Stimulated activated CD8-positive, alpha-beta memory T cell treated with anti-CD3 and anti-CD28 coated beads, Interleukin-4, amount 100 ng/mL, for 1 hour (primary cell): Measurements from ENCODE around the gene ETV4.
"Not testable (repeated sequence)": the region's sequence is repeated elsewhere in the genome, so short reads cannot be mapped to it uniquely, and the experiment has no call there.

Source experiments
- DNase-seq, 2 donors: peaks; one replicate each; pipeline ENCODE4 v3.0.0-alpha.2; 2020; ENCODE audit warnings: low read depth in 2 of 2, low spot score in 1 of 2

ETV4 gene

DNA sequence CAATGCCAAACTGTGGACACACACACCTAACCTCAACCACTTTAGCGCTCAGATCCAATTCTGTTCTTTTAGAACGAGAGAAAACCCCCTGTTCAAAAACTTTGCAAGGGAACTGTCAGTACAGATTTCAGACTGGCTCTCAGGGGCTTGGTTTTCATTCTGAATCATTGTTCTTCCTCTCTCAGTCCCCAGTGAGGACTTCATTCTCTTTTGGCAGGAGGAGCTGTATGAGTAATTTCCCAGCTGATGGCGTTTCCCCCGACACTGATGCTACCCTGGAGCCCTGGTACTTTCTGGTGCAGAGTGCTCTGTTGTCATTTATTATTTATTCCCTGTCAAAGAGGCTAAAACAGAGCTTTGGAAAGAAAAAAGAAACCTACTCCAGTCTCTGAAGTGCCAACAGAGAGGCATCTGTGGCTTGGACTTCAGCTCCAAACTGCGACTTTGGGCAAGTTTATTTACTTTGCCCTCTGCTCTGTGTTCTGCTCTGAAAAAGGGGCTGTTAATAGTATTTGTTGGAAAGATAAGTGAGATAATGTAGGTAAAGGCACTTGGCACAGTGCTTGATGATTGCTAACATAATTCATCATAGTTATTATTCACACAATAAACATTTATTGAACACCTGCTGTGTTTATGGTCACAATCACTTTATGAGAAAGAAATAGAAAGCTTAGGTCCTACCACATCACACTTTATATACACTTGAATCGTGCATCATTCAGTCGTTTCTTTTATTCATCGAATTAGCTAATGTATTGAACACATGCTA is 28.3 kb downstream of the ETV4 start:
- no peak for DNase-seq

DNA sequence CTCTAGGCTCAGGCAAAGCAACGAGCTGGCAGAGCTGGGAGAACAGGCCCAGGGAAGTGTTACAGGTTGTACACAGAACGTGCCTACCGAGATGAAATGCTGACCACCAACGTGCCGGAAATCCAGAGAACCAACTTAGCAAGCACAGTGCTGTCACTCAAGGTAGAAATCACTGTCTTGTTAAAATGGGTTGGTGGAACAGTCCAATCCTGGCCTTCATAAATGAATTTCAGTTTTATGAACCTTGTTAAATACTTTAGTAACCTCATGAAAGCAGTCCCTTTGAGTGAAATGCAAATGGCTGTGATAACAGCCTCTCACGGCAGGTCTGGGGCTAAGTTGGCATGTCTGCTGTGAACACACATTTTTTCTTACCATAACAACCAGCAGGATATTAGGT is 29.0 kb downstream of the ETV4 start:
- DNase-seq, result no peak

DNA sequence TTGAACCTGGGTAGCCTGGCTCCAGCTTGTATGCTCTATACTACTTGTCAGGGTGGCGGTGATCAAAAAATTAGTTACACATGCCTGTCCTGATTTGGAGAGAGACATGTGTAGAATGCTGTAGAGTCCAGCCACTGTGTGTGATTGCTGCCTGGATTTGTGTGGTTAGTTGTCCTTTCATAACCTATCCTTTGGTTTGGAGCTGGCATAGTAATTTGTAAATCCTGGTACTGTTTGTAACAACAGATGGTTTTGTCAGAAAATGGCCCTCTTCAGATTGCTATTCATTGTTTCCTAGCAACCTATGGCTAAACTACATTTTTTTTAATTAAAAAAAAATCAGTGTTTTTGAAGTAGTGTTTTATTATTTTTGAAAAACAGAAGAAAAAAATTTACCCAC is 30.5 kb downstream of the ETV4 start:
- DNase-seq, result no peak

DNA sequence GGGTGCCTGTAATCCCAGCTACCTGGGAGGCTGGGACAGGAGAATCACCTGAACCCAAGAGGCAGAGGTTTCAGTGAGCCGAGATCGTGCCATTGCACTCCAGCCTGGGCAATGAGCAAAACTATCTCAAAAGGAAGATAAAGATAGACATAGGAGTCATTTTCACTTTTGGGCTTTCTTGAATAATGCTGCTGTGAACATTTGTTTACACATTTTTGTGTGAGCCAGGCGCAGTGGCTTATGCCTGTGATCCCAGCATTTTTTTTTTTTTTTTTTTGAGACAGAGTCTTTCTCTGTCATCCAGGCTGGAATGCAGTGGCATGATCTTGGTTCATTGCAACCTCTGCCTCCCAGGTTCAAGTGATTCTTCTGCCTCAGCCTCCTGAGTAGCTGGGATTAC is 34.9 kb downstream of the ETV4 start:
- not testable (repeated sequence) for DNase-seq

DNA sequence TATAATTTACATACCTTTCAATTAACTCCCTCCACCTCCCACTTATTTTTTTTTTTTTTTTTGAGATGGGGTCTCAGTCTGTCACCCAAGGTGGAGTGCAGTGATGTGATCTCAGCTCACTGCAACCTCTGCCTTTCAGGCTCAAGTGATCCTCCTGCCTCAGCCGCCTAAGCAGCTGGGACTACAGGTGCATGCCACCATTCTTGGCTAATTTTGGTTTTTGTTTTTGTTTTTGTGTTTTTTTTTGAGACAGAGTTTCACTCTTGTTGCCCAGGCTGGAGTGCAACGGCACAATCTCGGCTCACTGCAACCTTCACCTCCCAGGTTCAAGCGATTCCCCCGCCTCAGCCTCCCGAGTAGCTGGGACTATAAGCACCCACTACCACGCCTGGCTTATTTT is 36.7 kb downstream of the ETV4 start:
- not testable (repeated sequence) for DNase-seq

DNA sequence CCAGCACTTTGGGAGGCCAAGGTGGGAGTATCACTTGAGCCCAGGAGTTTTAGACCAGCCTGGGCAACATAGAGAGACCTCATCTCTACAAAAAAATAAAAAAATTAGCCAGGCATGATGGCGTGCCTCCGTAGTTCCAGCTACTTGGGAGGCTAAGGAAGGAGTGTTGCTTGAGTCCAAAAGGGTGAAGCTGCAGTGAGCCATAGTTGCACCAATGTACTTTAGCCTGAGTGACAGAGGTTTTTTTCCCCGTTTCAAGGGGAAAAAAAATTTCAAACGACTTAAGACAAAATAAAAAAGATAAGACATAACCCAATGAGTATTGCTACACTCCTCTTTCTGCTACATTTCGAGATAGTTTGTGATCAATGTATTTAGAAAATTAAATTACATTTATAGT is 55.5 kb downstream of the ETV4 start:
- DNase-seq, result no peak

DNA sequence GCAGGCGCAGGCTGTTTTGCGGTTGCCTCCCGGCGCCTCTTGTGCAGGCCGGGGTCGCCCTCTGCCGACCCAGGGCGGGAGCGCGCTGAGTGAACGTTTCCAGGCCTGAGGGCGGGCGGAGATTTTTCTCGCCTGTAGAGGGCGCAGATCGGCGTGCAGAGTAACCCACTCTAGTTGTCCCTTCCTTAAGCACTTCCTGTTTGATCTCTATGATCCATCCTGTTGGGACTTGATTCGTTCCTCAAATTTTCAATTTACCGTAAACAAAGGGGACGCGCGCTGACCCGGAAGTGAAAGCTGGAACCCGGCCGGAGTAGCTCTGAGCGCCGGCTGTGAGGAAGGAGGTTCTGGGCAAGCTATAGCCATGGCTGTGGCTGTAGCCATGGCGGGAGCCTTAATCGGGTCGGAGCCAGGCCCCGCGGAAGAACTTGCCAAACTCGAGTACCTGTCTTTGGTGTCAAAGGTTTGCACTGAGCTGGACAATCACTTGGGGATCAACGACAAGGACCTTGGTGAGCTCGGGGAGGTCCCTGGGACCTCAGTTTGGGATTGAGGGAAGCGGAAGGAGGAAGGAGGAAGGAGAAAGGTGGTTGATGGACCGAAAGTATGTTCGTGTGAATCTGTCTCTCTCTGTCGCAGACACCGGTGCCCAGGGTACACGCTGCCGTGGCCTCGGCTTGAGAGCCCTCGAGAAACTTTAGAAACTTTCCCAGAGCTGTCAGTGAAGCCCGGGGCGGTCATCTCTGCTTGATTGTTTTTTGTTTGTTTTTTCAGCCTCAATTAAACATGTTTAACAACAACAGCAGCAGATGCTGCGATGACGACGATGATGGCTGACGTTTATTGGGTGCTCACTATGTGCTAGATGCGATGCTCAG is 62.2 kb downstream of the ETV4 start, which contains the start of gene DHX8:
Gene DHX8, plus strand, starts transcription at position 302 of the 878 bp plus-strand sequence. Its CDS starts 63 bp downstream, at position 365.
- DNase-seq, result peak; percentile 97 to 98

DNA sequence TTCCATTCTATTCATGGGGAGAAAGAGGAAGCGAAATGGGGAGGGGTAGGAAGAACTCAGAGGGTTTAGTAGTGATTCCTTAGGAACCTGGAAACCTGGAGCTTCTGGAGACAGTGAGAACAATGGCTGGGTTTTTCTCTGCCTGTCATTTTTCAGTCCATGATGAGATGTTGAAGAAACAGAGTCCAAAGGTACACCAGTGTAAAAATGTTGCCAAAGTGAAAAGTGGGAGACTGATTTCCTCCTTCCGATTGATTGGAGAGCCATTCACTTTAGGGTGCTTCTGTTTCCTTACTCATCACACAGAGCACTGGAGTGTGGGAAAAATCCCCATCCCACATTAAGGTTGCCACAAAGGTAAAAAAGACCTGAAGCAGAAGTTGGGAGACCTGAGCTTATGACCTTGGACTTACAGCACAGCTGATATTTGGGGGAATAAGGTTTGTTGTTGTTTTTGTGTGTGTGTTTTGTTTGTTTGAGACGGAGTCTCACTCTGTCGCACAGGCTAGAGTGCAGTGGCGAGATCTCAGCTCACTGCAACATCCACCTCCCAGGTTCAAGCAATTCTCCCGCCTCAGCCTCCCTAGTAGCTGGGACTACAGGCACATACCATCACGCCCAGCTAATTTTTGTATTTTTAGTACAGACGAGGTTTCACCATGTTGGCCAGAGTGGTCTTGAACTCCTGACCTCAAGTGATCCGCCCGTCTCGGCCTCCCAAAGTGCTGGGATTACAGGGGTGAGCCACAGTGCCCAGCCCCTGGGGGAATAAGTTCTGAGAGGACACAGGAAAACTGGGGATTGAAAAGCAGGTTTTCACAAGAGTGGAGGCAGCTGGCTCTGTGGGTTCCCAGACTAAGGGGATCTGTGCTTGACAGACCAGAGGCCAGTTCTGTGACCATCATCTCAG is 63.8 kb downstream of the ETV4 start:
- no peak for DNase-seq

DNA sequence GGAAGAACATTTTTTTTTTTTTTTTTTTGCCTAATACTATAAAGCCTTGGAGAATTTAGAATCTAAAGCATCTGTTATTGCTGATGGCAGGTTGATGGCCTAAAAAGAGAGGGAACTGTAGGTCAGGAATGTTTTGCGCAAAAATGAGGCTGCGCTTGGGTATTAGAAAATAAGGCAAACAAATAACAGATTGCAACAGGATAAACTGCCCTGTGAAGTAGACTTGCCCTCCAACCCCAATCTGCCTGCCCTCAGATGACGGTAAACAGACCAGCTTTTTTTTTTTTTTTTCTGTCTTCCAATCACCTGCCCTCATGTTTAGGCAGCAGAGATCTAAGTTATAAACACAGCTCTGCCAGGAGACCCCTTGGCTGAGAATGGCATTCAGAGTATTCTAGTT is 66.2 kb downstream of the ETV4 start:
- DNase-seq, result no peak
